HCT116 (cell line): ENCODE results near the gene SYT3. TPM values are rescaled to one million over a fixed set of nuclear protein-coding genes. Genes with fewer than 3 reads are reported as not detected.

Experiments
- ATAC-seq: fragments of 200-7000 bp; cut with Tn5 transposase; 2 replicates; pipeline ENCODE4 v1.9.1; 2020; ENCODE audit warnings: mild to moderate bottlenecking, moderate library complexity
- BruUV-seq: library from RNA; stranded (reverse); fragments of 400-500 nt; replicated peaks from 2 replicates; lab custom pipeline; 2021; lab: Mats Ljungman, UMichigan
- CTCF ChIA-PET: fragments of 300-600 bp; sonication (Branson Sonifier 250); formaldehyde crosslinking; loops from one replicate; lab custom pipeline; 2021; ENCODE audit warnings: antibody characterized with exemption; lab: Charles Lee
- POLR2A ChIA-PET: fragments of 300-600, 350-600 bp; sonication (Branson Sonifier 250); formaldehyde crosslinking; loops from one replicate; lab custom pipeline; 2021; ENCODE audit warnings: antibody characterized with exemption; lab: Charles Lee
- RAD21 ChIA-PET, 2 experiments: fragments of 300-600 bp; sonication (Branson Sonifier 250); formaldehyde crosslinking; loops; one replicate each; lab custom pipeline; 2023; ENCODE audit warnings: low total read pairs in 2 of 2; ENCODE audit not compliant: uncharacterized antibody in 2 of 2, unreplicated experiment in 2 of 2, low non-redundant PET in 1 of 2; lab: Charles Lee
- DNase-seq: peaks from one replicate; pipeline ENCODE4 v3.0.0-alpha.2; 2010; ENCODE audit warnings: low read depth, low spot score
- H2AFZ ChIP-seq: fragments of 200-600 bp; shearing (Covaris generic), sonication (generic); 2 replicates; pipeline ENCODE4 v1.6.1; 2017; ENCODE audit warnings: low read depth, mixed run types, mixed read lengths, antibody characterized with exemption, low read length; ENCODE audit not compliant: poor library complexity, severe bottlenecking
- H3K27ac ChIP-seq: 2 replicates; pipeline ENCODE4 v1.5.1; 2012; ENCODE audit warnings: low read depth, low read length
- H3K27me3 ChIP-seq: fragments of 200-600 bp; sonication (generic); 2 replicates; pipeline ENCODE4 v1.6.1; 2016; ENCODE audit warnings: mixed run types, low read length, mixed read lengths; ENCODE audit not compliant: insufficient read depth
- H3K36me3 ChIP-seq, 2 experiments: fragments of 200-500 bp in 1 of 2; fragments of 200-600 bp in 1 of 2; sonication (Bioruptor generic) in 1 of 2; sonication (generic) in 1 of 2; 2 replicates each; pipeline versions ENCODE4 v1.5.1 to v1.6.1; 2014 to 2016; ENCODE audit warnings: low read length in 2 of 2, inconsistent platforms in 1 of 2, mixed read lengths in 1 of 2, mixed run types in 1 of 2; ENCODE audit not compliant: insufficient read depth in 2 of 2, control insufficient read depth in 1 of 2
- H3K4me1 ChIP-seq, 2 experiments: fragments of 200-600 bp in 1 of 2; sonication (generic) in 1 of 2; 2 replicates each; pipeline versions ENCODE4 v1.5.1 to v1.6.1; 2012 to 2017; ENCODE audit warnings: low read length in 2 of 2, inconsistent platforms in 1 of 2, mild to moderate bottlenecking in 1 of 2, mixed read lengths in 1 of 2, mixed run types in 1 of 2, moderate library complexity in 1 of 2; ENCODE audit not compliant: insufficient read depth in 2 of 2, control insufficient read depth in 1 of 2
- H3K4me2 ChIP-seq: fragments of 200-600 bp; sonication (generic); 2 replicates; pipeline ENCODE4 v1.6.1; 2017; ENCODE audit warnings: mixed run types, low read length, mixed read lengths
- H3K4me3 ChIP-seq, 2 experiments: fragments of 200-600 bp in 1 of 2; sonication (generic) in 1 of 2; replicated peaks in 1 of 2; 2 replicates each; pipeline ENCODE4 v1.5.1; 2011 to 2016; ENCODE audit warnings: low read length in 2 of 2, control low read depth in 1 of 2, low read depth in 1 of 2, mild to moderate bottlenecking in 1 of 2, mixed read lengths in 1 of 2, mixed run types in 1 of 2
- H3K79me2 ChIP-seq: fragments of 200-600 bp; sonication (generic); 2 replicates; pipeline ENCODE4 v1.6.1; 2017; ENCODE audit warnings: mild to moderate bottlenecking, mixed run types, low read length, moderate library complexity, mixed read lengths; ENCODE audit not compliant: insufficient read depth
- H3K9ac ChIP-seq: fragments of 200-600 bp; sonication (generic); 2 replicates; pipeline ENCODE4 v1.6.1; 2016; ENCODE audit warnings: low read length, mixed read lengths
- H3K9me2 ChIP-seq: fragments of 200-600 bp; sonication (generic), shearing (Covaris generic); 2 replicates; pipeline ENCODE4 v1.6.1; 2017; ENCODE audit warnings: mixed run types, mild to moderate bottlenecking, moderate library complexity; ENCODE audit not compliant: insufficient read depth
- H3K9me3 ChIP-seq, 2 experiments: fragments of 200-500 bp in 1 of 2; fragments of 200-600 bp in 1 of 2; sonication (Bioruptor generic) in 1 of 2; sonication (generic) in 1 of 2; 2 replicates each; pipeline ENCODE4 v1.6.1; 2014 to 2017; ENCODE audit warnings: low read length in 2 of 2, mixed read lengths in 2 of 2, inconsistent platforms in 1 of 2, low read depth in 1 of 2, mild to moderate bottlenecking in 1 of 2, mixed run types in 1 of 2, moderate library complexity in 1 of 2; ENCODE audit not compliant: control insufficient read depth in 1 of 2, insufficient read depth in 1 of 2
- H4K20me1 ChIP-seq: fragments of 200-600 bp; sonication (generic), shearing (Covaris generic); 2 replicates; pipeline ENCODE4 v1.6.1; 2017; ENCODE audit warnings: mixed run types, mild to moderate bottlenecking, moderate library complexity; ENCODE audit not compliant: insufficient read depth
- EGR1 ChIP-seq: IDR thresholded peaks from 2 replicates; pipeline ENCODE4 v1.6.1; 2012; ENCODE audit warnings: low read depth
- EZH2 ChIP-seq: fragments of 200-600 bp; sonication (generic); IDR thresholded peaks from 2 replicates; pipeline ENCODE4 v1.6.1; 2017; ENCODE audit warnings: antibody characterized with exemption, mixed run types
- FOSL1 ChIP-seq: IDR thresholded peaks from 2 replicates; pipeline ENCODE4 v1.6.1; 2012; ENCODE audit warnings: low read depth
- JUND ChIP-seq: IDR thresholded peaks from 2 replicates; pipeline ENCODE4 v1.6.1; 2012
- MAX ChIP-seq: IDR thresholded peaks from 2 replicates; pipeline ENCODE4 v1.6.1; 2012
- POLR2AphosphoS5 ChIP-seq: IDR thresholded peaks from 2 replicates; pipeline ENCODE4 v1.6.1; 2011; ENCODE audit warnings: mild to moderate bottlenecking, low read depth, low read length, moderate library complexity
- REST ChIP-seq: IDR thresholded peaks from 2 replicates; pipeline ENCODE4 v1.6.1; 2012; ENCODE audit warnings: low read depth
- TCF7L2 ChIP-seq: IDR thresholded peaks from 2 replicates; pipeline ENCODE4 v1.7.0; 2011; ENCODE audit warnings: borderline replicate concordance, inconsistent platforms; ENCODE audit not compliant: insufficient read depth, insufficient read length; ENCODE audit errors: extremely low read depth
- ZFX ChIP-seq: fragments of 450-650 bp; IDR thresholded peaks from 2 replicates; pipeline ENCODE4 v1.6.1; 2017
- intact Hi-C: fragments of 100-400 bp; cut with micrococcal nuclease; formaldehyde crosslinking; loops from 2 replicates; pipeline ENCODE4 v1.10.0; 2022
- total RNA-seq: library from RNA; stranded (reverse); gene quantifications from one replicate; pipeline ENCODE4 v1.2.1, GENCODE V29; 2021; ENCODE audit not compliant: unreplicated experiment
- TF ChIP-seq, protein P1 (sequence below): IDR thresholded peaks from 2 replicates; pipeline ENCODE4 v1.6.1; 2011; ENCODE audit warnings: mild to moderate bottlenecking, low read length, moderate library complexity; ENCODE audit not compliant: insufficient replicate concordance; ENCODE audit errors: extremely low read depth
- TF ChIP-seq, protein P2 (sequence below), 3 experiments: fragments of 200-600 bp in 1 of 3; sonication (generic) in 1 of 3; IDR thresholded peaks in 2 of 3; conservative IDR thresholded peaks in 1 of 3; 2 replicates each; pipeline ENCODE4 v1.5.1; 2012 to 2017; ENCODE audit warnings: low read depth in 2 of 3, low read length in 2 of 3, antibody characterized with exemption in 1 of 3, borderline replicate concordance in 1 of 3, control low read depth in 1 of 3, mild to moderate bottlenecking in 1 of 3, mixed read lengths in 1 of 3, mixed run types in 1 of 3, moderate library complexity in 1 of 3; ENCODE audit not compliant: insufficient read depth in 1 of 3

Gene SYT3
- total RNA-seq, 1 experiment from 2014 or later, result 4.6 TPM

GRCh38 chr19:50573741-50574461, 65.8 kb downstream of the SYT3 start:
- Histone ChIP-seq H3K9me2 (no peaks in the 10 kb centered on the region), H3K9ac (no peak overlapping the region), H3K79me2 (no peaks in the 10 kb centered on the region), H4K20me1 (no peaks in the 10 kb centered on the region), H3K27ac (no peak overlapping the region), H2AFZ (no peak overlapping the region), H3K27me3 (no peaks in the 10 kb centered on the region), H3K36me3 (no peaks in the 10 kb centered on the region), H3K4me3 (no peak overlapping the region), H3K9me3 (no peaks in the 10 kb centered on the region), H3K4me2 (no peak overlapping the region), H3K4me1 (no peaks in the 10 kb centered on the region)
- RAD21 ChIA-PET, result no interaction called here
- CTCF ChIA-PET, result interaction anchor here (3.5 kb wide), 1 partner anchor 18 kb away, joined by 14 read pairs; no protein-coding TSS in a partner anchor
- no peak for TF ChIP-seq JUND
- no peak for TF ChIP-seq REST
- TF ChIP-seq, protein P1, sequence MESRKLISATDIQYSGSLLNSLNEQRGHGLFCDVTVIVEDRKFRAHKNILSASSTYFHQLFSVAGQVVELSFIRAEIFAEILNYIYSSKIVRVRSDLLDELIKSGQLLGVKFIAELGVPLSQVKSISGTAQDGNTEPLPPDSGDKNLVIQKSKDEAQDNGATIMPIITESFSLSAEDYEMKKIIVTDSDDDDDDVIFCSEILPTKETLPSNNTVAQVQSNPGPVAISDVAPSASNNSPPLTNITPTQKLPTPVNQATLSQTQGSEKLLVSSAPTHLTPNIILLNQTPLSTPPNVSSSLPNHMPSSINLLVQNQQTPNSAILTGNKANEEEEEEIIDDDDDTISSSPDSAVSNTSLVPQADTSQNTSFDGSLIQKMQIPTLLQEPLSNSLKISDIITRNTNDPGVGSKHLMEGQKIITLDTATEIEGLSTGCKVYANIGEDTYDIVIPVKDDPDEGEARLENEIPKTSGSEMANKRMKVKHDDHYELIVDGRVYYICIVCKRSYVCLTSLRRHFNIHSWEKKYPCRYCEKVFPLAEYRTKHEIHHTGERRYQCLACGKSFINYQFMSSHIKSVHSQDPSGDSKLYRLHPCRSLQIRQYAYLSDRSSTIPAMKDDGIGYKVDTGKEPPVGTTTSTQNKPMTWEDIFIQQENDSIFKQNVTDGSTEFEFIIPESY, result no peak
- no peak for TF ChIP-seq EGR1
- no peak for TF ChIP-seq ZFX
- TF ChIP-seq FOSL1, result no peak
- no peak for TF ChIP-seq MAX
- TF ChIP-seq TCF7L2, result no peak
- TF ChIP-seq POLR2AphosphoS5, result no peak
- TF ChIP-seq, protein P2, sequence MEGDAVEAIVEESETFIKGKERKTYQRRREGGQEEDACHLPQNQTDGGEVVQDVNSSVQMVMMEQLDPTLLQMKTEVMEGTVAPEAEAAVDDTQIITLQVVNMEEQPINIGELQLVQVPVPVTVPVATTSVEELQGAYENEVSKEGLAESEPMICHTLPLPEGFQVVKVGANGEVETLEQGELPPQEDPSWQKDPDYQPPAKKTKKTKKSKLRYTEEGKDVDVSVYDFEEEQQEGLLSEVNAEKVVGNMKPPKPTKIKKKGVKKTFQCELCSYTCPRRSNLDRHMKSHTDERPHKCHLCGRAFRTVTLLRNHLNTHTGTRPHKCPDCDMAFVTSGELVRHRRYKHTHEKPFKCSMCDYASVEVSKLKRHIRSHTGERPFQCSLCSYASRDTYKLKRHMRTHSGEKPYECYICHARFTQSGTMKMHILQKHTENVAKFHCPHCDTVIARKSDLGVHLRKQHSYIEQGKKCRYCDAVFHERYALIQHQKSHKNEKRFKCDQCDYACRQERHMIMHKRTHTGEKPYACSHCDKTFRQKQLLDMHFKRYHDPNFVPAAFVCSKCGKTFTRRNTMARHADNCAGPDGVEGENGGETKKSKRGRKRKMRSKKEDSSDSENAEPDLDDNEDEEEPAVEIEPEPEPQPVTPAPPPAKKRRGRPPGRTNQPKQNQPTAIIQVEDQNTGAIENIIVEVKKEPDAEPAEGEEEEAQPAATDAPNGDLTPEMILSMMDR (IDR thresholded peaks at IDR 0.05 in 2 of 3, conservative IDR thresholded peaks at IDR 0.05 in 1 of 3; ENCODE audit: borderline replicate concordance in 1 of 3, insufficient read depth in 1 of 3, low read depth in 2 of 3, low read length in 2 of 3), result no peak
- TF ChIP-seq EZH2, result no peak
- no peak for DNase-seq
- intact Hi-C loops, result no loop called here
- ATAC-seq, result no peak
- POLR2A ChIA-PET, result no interaction called here
- no TSS peak for BruUV-seq
